Liver (tissue), 9 donors: Measurements from ENCODE around the gene RCOR3. TPM values are rescaled to one million over a fixed set of nuclear protein-coding genes. Genes with fewer than 3 reads are reported as not detected.

Experiments used
- DNase-seq: peaks from one replicate; pipeline ENCODE4 v3.0.0-alpha.2; 2017; ENCODE audit warnings: low spot score
- H3K27ac ChIP-seq, 2 donors: one replicate each; pipeline ENCODE4 v1.7.0; 2013; ENCODE audit warnings: inconsistent platforms in 2 of 2, low read length in 2 of 2, control low read depth in 1 of 2, low read depth in 1 of 2, mild to moderate bottlenecking in 1 of 2
- H3K27me3 ChIP-seq, 4 donors: one replicate each; pipeline versions ENCODE4 v1.6.1 to v1.7.0; 2013; ENCODE audit warnings: low read length in 3 of 4, inconsistent platforms in 1 of 4, mild to moderate bottlenecking in 1 of 4, moderate library complexity in 1 of 4; ENCODE audit not compliant: control insufficient read depth in 4 of 4, insufficient read depth in 4 of 4
- H3K36me3 ChIP-seq, 4 donors: one replicate each; pipeline versions ENCODE4 v1.6.1 to v1.7.0; 2013; ENCODE audit warnings: low read length in 3 of 4, mild to moderate bottlenecking in 3 of 4, low read depth in 1 of 4, moderate library complexity in 1 of 4; ENCODE audit not compliant: control insufficient read depth in 4 of 4, insufficient read depth in 3 of 4
- H3K4me1 ChIP-seq, 4 donors: one replicate each; pipeline versions ENCODE4 v1.6.1 to v1.7.0; 2013; ENCODE audit warnings: low read length in 3 of 4, mild to moderate bottlenecking in 3 of 4, moderate library complexity in 1 of 4; ENCODE audit not compliant: control insufficient read depth in 4 of 4, insufficient read depth in 4 of 4
- H3K4me3 ChIP-seq, 3 donors: one replicate each; pipeline versions ENCODE4 v1.6.1 to v1.7.0; 2013; ENCODE audit warnings: low read length in 3 of 3, control low read depth in 1 of 3, low read depth in 1 of 3, mild to moderate bottlenecking in 1 of 3
- H3K9ac ChIP-seq, 2 donors: one replicate each; pipeline ENCODE4 v1.7.0; 2013; ENCODE audit warnings: low read length in 2 of 2, mild to moderate bottlenecking in 2 of 2, moderate library complexity in 2 of 2, control low read depth in 1 of 2, low read depth in 1 of 2
- H3K9me3 ChIP-seq, 4 donors: one replicate each; pipeline versions ENCODE4 v1.6.1 to v1.7.0; 2013; ENCODE audit warnings: low read length in 3 of 4; ENCODE audit not compliant: control insufficient read depth in 4 of 4
- EGR1 ChIP-seq, 2 donors: IDR thresholded peaks; 2 replicates each; pipeline ENCODE4 v1.6.1; 2016 to 2018; ENCODE audit warnings: antibody characterized with exemption in 2 of 2, low read depth in 2 of 2
- FOXA1 ChIP-seq: IDR thresholded peaks from 2 replicates; pipeline ENCODE4 v1.6.1; 2016; ENCODE audit warnings: antibody characterized with exemption
- FOXA2 ChIP-seq: IDR thresholded peaks from 2 replicates; pipeline ENCODE4 v1.6.1; 2016; ENCODE audit warnings: antibody characterized with exemption
- GABPA ChIP-seq, 2 donors: IDR thresholded peaks in 1 of 2; conservative IDR thresholded peaks in 1 of 2; 2 replicates each; pipeline ENCODE4 v1.6.1; 2016; ENCODE audit warnings: antibody characterized with exemption in 2 of 2, mild to moderate bottlenecking in 1 of 2, moderate library complexity in 1 of 2
- HNF4A ChIP-seq, 2 donors: conservative IDR thresholded peaks; 2 replicates each; pipeline ENCODE4 v1.6.1; 2016; ENCODE audit warnings: antibody characterized with exemption in 2 of 2, mild to moderate bottlenecking in 2 of 2
- HNF4G ChIP-seq: IDR thresholded peaks from 2 replicates; pipeline ENCODE4 v1.6.1; 2016; ENCODE audit warnings: antibody characterized with exemption
- JUND ChIP-seq, 2 donors: IDR thresholded peaks; 2 replicates each; pipeline ENCODE4 v1.6.1; 2016; ENCODE audit warnings: antibody characterized with exemption in 2 of 2
- NR2F2 ChIP-seq: IDR thresholded peaks from 2 replicates; pipeline ENCODE4 v1.6.1; 2016; ENCODE audit warnings: antibody characterized with exemption
- RAD21 ChIP-seq, 2 donors: IDR thresholded peaks; 2 replicates each; pipeline ENCODE4 v1.6.1; 2016; ENCODE audit warnings: antibody characterized with exemption in 2 of 2, mild to moderate bottlenecking in 2 of 2
- SP1 ChIP-seq: IDR thresholded peaks from 2 replicates; pipeline ENCODE4 v1.6.1; 2018; ENCODE audit warnings: antibody characterized with exemption, mild to moderate bottlenecking
- TAF1 ChIP-seq: conservative IDR thresholded peaks from 2 replicates; pipeline ENCODE4 v1.6.1; 2016; ENCODE audit warnings: antibody characterized with exemption, mild to moderate bottlenecking
- YY1 ChIP-seq: IDR thresholded peaks from 2 replicates; pipeline ENCODE4 v1.6.1; 2016; ENCODE audit warnings: antibody characterized with exemption, mild to moderate bottlenecking
- WGBS: extraction: QIAGEN DNeasy Blood & Tissue Kit; methylation state at CpG from one replicate; pipeline ENCODE4 v1.1.7; 2013; 5-methylcytosine and 5-hydroxymethylcytosine counted together
- polyA plus RNA-seq, 2 donors: library from polyadenylated mRNA; stranded (reverse) in 1 of 2; unstranded in 1 of 2; fragments of 200-250 nt in 1 of 2; fragments of >200 nt in 1 of 2; fragmentation: Nextera tagmentation in 1 of 2; extraction: Ambion mirVana in 1 of 2; gene quantifications; one replicate each; pipeline versions ENCODE4 v1.2.1 to v1.2.3, GENCODE V29; 2013 to 2015
- total RNA-seq, 2 donors: library from RNA; depleted of rRNA; stranded (reverse); fragments of >200 nt; gene quantifications; one replicate each; pipeline ENCODE4 v1.2.3, GENCODE V29; 2014
- TF ChIP-seq, protein P1 (sequence below): IDR thresholded peaks from 2 replicates; pipeline ENCODE4 v1.6.1; 2016; ENCODE audit warnings: antibody characterized with exemption
- TF ChIP-seq, protein P2 (sequence below): IDR thresholded peaks from 2 replicates; pipeline ENCODE4 v1.6.1; 2016; ENCODE audit warnings: antibody characterized with exemption
- TF ChIP-seq, protein P3 (sequence below): IDR thresholded peaks from 2 replicates; pipeline ENCODE4 v1.6.1; 2016; ENCODE audit warnings: antibody characterized with exemption
- TF ChIP-seq, protein P4 (sequence below): IDR thresholded peaks from 2 replicates; pipeline ENCODE4 v1.6.1; 2016; ENCODE audit warnings: antibody characterized with exemption, mild to moderate bottlenecking
- donor health status: healthy.
- donor health status: healthy.
- donor health status: healthy.
- donor health status: healthy.
- donor health status: healthy.

Gene RCOR3
- total and polyA plus RNA-seq, 4 donors = 7.8 to 20.2 (median 13.4) TPM

DNA sequence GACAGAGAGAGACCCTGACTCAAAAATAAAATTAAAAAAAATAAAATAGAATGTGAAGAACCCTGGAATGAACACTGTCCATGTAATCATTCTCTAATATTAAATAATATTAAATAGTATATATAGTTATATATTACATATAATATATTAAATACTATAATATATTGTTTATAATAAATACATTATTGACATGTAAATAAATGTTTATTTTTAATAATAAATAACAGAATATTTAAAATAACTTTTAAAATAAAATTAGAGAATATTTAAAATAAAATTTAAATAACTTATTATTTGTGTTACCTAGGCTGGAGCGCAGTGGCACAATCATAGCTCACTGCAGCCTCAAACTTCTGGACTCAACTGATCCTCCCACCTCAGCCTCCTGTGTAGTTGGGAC, 99.5 kb downstream of the RCOR3 start:
- Histone ChIP-seq H3K9me3 (no peaks in the 10 kb centered on the region), H3K27me3 (no peaks in the 10 kb centered on the region), H3K36me3 (no peaks in the 10 kb centered on the region), H3K27ac (no peak overlapping the region), H3K4me1 (no peaks in the 10 kb centered on the region), H3K9ac (no peak overlapping the region), H3K4me3 (no peak overlapping the region)
- 97% methylated on average over 1 of the region's 1 CpG for WGBS
- no peak for DNase-seq
- TF ChIP-seq, protein P1, sequence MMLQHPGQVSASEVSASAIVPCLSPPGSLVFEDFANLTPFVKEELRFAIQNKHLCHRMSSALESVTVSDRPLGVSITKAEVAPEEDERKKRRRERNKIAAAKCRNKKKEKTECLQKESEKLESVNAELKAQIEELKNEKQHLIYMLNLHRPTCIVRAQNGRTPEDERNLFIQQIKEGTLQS = no peak
- TF ChIP-seq NR2F2 = no peak
- no peak for TF ChIP-seq JUND (IDR thresholded peaks at IDR 0.05)
- TF ChIP-seq, protein P2, sequence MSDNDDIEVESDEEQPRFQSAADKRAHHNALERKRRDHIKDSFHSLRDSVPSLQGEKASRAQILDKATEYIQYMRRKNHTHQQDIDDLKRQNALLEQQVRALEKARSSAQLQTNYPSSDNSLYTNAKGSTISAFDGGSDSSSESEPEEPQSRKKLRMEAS = no peak
- no peak for TF ChIP-seq SP1
- no peak for TF ChIP-seq TAF1
- no peak for TF ChIP-seq YY1
- TF ChIP-seq FOXA2 = no peak
- no peak for TF ChIP-seq FOXA1
- TF ChIP-seq, protein P3, sequence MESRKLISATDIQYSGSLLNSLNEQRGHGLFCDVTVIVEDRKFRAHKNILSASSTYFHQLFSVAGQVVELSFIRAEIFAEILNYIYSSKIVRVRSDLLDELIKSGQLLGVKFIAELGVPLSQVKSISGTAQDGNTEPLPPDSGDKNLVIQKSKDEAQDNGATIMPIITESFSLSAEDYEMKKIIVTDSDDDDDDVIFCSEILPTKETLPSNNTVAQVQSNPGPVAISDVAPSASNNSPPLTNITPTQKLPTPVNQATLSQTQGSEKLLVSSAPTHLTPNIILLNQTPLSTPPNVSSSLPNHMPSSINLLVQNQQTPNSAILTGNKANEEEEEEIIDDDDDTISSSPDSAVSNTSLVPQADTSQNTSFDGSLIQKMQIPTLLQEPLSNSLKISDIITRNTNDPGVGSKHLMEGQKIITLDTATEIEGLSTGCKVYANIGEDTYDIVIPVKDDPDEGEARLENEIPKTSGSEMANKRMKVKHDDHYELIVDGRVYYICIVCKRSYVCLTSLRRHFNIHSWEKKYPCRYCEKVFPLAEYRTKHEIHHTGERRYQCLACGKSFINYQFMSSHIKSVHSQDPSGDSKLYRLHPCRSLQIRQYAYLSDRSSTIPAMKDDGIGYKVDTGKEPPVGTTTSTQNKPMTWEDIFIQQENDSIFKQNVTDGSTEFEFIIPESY = no peak
- no peak for TF ChIP-seq EGR1 (IDR thresholded peaks at IDR 0.05; ENCODE audit: low read depth in 2 of 2)
- TF ChIP-seq, protein P4, sequence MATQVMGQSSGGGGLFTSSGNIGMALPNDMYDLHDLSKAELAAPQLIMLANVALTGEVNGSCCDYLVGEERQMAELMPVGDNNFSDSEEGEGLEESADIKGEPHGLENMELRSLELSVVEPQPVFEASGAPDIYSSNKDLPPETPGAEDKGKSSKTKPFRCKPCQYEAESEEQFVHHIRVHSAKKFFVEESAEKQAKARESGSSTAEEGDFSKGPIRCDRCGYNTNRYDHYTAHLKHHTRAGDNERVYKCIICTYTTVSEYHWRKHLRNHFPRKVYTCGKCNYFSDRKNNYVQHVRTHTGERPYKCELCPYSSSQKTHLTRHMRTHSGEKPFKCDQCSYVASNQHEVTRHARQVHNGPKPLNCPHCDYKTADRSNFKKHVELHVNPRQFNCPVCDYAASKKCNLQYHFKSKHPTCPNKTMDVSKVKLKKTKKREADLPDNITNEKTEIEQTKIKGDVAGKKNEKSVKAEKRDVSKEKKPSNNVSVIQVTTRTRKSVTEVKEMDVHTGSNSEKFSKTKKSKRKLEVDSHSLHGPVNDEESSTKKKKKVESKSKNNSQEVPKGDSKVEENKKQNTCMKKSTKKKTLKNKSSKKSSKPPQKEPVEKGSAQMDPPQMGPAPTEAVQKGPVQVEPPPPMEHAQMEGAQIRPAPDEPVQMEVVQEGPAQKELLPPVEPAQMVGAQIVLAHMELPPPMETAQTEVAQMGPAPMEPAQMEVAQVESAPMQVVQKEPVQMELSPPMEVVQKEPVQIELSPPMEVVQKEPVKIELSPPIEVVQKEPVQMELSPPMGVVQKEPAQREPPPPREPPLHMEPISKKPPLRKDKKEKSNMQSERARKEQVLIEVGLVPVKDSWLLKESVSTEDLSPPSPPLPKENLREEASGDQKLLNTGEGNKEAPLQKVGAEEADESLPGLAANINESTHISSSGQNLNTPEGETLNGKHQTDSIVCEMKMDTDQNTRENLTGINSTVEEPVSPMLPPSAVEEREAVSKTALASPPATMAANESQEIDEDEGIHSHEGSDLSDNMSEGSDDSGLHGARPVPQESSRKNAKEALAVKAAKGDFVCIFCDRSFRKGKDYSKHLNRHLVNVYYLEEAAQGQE = no peak

DNA sequence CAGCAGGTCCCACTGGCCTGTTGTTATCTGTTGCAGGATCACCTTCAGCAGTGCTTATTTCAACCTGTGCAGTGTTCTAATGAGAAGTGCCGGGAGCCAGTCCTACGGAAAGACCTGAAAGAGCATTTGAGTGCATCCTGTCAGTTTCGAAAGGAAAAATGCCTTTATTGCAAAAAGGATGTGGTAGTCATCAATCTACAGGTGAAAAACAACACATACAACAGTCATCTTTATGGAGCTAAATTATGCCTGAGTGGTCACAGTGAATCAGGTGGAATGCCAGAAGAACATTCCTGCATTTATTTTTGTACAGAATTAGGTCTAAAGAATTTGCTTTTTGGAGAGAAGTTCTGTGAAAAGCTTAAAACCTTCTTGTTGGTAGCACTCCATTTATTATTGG, 100.7 kb downstream of the RCOR3 start:
- H3K27me3 ChIP-seq = no peaks in the 10 kb centered on the region
- H3K4me1 ChIP-seq = no peaks in the 10 kb centered on the region
- TF ChIP-seq FOXA2 (no peak), HNF4A (conservative IDR thresholded peaks at IDR 0.05) (no peak), HNF4G (no peak), RAD21 (IDR thresholded peaks at IDR 0.05) (no peak), YY1 (no peak), SP1 (no peak), GABPA (IDR thresholded peaks at IDR 0.05 in 1 of 2, conservative IDR thresholded peaks at IDR 0.05 in 1 of 2) (no peak), EGR1 (IDR thresholded peaks at IDR 0.05; ENCODE audit: low read depth in 2 of 2) (no peak), TAF1 (no peak)
- TF ChIP-seq, protein P2 = no peak
- TF ChIP-seq, protein P3 = no peak
- TF ChIP-seq, protein P1 = no peak
- 96% methylated on average over 3 of the region's 3 CpGs for WGBS
- DNase-seq = no peak
- H3K36me3 ChIP-seq = no peaks in the 10 kb centered on the region
- no peaks in the 10 kb centered on the region for H3K9me3 ChIP-seq
- no peak overlapping the region for H3K4me3 ChIP-seq
- no peak overlapping the region for H3K27ac ChIP-seq
- no peak overlapping the region for H3K9ac ChIP-seq
